Measurements from ENCODE around the gene FGF1.

Gene FGF1

GRCh38 chr5:142587354-142587965 lies 98.4 kb downstream of the FGF1 start:
- H3K4me3 ChIP-seq (ENCODE audit: low read depth, low read length) = no peak overlapping the region

DNA sequence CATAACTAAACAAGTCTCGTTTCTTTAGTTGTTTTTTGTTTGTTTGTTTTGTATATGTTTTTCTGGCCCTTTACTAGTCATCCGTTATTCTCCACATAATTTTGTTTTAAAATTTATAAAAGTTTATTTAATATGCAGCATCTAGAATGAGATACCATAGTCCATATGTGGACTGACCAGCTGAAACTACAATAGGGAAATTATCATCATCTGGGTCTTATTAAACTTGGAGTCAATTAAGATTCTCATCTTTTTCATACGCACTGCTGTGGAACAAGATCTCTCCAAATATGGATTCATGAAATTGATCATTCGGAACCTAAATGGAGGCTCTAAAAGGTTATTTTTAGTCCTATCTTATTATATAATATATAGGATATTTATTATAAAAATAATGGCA lies 99.3 kb downstream of the FGF1 start:
- no peak overlapping the region for H3K4me3 ChIP-seq (ENCODE audit: low read depth, low read length)

DNA sequence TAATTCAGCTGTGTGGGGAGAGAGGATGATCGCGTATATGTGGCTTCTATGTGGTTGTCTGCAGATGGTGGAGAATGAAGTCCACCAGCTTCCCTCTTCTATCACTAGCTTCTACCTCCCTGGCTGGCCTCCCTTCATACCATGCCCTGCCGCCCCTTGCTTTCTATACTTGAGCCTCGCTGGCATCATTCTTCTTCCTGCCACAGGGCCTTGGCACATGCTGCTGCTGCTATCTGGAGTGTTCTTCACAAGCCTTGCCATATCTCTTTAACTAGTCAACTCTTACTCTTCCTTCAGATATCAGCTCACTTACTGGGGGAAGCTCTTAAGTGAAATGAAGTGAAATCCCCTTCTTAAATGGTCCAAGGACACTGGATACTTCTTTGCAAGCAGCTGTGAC lies 100.4 kb downstream of the FGF1 start:
- H3K4me3 ChIP-seq (ENCODE audit: low read depth, low read length) = no peak overlapping the region

DNA sequence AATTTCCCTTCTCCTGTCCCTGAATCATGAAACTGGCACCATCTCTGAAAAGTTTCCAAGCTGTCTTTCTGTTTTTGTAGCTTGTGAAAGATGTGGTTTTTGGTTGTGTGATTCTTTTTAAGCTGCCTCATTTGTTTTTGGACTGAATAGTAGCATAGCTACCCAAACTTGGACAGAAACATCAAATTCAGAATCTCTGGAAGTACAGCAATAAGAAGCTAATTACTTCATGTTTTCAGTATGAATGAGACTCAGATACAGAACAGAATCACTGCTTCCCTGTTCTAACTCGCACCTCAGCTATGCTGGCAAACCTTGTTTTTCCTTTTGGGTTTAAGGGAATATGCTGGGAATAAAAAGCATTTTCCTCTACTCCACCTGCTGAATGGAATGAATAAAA lies 101.0 kb downstream of the FGF1 start:
- no peak overlapping the region for H3K4me3 ChIP-seq (ENCODE audit: low read depth, low read length)

DNA sequence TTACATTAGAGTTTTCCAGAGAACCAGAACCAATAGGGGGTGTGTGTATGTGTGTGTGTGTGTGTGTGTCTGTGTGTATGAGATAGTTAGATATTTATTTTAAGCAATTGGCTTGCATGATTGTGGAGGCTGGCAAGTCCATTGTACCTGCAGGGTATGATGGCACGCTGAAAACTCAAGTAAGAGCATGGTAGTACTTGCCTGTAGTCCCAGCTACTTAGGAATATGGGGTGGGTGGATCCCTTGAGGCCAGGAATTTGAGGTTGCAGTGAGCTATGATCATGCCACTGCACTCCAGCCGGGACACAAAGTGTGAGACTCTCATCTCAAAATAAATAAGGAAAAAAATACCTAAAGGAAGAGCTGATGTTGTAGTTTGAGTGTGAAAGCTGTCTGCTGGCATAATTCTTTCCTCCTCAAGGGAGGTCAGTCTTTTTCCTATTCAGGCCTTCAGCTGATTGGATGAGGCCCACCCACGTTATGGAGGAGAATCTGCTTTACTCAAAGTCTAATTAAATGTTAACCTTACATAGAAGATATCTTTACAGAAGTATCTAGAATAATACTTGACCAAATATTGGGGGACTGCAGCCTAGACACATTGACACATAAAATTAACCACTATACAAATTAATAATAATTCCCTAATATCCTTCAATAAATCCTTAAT lies 107.6 kb downstream of the FGF1 start:
- no peak overlapping the region for H3K4me3 ChIP-seq (ENCODE audit: low read depth, low read length)

DNA sequence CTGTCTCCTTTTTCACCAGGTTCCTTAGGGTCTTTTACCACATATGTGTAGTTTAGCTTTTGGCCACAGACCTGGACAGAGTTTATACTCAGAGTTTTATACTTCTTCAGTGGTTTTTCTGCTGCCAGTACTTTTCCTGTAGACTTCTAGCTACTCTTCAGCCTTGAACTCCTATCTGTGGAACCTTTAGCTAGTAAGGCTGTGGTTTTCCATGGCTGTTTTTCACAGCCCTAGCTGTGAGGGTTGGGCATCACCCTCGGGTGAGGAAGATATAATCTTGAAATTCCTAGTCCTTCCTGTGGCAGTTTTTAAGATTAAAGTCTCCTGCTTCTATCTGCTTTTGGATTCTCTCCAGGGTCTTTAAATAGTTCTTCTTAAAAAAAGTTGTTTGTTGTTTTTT lies 109.1 kb downstream of the FGF1 start:
- H3K4me3 ChIP-seq (ENCODE audit: low read depth, low read length) = no peak overlapping the region

DNA sequence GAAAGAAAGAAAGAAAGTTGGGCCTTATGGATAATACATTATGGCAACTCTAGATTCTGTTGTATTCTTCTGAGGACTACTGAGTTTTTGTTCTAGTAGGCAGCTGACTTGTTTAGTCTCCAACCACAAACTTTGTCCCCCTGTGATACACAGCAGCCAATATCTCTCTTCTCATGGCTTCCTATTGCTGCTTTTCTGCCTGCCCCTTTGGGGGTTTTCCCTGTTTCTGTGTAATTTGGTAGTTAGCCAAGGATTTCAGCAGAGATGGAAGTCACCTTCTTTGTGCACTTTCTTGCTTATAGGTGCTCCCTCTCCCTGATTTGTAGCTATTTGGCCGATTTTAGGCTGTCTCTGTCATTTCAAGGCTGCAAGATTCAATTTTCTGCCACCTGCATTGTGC lies 109.6 kb downstream of the FGF1 start:
- H3K4me3 ChIP-seq (ENCODE audit: low read depth, low read length) = no peak overlapping the region

- H3K4me3 ChIP-seq (ENCODE audit: low read depth, low read length) = no peak overlapping the region
Measured at GRCh38 chr5:142572006-142572405, 113.9 kb downstream of the FGF1 start.

DNA sequence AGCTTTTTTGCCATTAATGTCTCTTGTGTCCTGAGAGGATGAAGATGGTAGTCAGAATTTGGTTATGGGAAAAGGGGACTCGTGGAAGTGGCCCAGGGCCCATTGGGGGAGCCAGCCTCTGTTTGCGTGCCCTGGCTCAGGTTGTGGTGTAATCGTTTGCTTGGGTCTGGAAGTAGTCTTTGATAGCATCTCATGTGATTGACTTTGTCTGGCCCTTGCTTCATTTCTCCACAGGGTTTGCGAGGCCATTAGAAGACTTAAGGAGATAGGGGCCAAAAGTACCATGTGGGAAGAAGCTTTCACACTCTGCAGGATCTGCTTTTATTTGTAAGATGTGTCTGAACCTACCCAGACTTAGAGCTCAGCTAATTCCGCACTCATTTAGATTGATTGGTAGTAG lies 114.5 kb downstream of the FGF1 start:
- H3K4me3 ChIP-seq (ENCODE audit: low read depth, low read length) = no peak overlapping the region

- no peak overlapping the region for H3K4me3 ChIP-seq (ENCODE audit: low read depth, low read length)
Measured at GRCh38 chr5:142569905-142570304, 116.0 kb downstream of the FGF1 start.

GRCh38 chr5:142568996-142569335 lies 116.9 kb downstream of the FGF1 start:
- no peak overlapping the region for H3K4me3 ChIP-seq (ENCODE audit: low read depth, low read length)

GRCh38 chr5:142568283-142568995 lies 117.5 kb downstream of the FGF1 start:
- H3K4me3 ChIP-seq (ENCODE audit: low read depth, low read length) = no peak overlapping the region

DNA sequence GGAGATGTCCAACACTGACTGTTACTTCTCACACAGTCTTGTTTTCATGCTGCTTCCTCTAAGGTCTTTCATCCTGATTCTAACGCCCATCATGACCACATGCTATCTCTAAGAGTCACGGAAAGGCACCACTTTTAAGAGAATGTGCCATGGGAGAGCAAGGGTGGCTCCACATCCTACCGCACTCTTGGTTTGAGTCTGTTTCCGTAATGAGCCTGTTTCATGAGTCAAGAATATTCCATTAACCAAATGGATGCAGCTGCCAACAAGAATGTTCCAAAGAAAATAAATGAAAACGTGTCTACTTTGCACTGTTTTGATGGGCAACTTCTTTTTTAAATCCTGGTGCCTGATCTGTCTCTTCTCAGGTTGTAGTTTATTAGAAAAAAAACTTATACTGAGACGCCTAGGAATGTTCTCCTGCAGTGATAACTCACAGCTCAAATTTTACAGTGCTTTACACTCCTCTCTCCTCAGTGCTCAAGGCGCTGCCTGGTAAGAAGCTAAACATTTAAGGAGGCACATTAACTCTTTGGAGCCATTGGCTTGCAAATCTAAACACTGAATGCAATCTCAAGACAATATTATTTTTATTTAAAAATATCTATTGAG lies 124.3 kb downstream of the FGF1 start:
- H3K4me3 ChIP-seq (ENCODE audit: low read depth, low read length) = no peak overlapping the region

DNA sequence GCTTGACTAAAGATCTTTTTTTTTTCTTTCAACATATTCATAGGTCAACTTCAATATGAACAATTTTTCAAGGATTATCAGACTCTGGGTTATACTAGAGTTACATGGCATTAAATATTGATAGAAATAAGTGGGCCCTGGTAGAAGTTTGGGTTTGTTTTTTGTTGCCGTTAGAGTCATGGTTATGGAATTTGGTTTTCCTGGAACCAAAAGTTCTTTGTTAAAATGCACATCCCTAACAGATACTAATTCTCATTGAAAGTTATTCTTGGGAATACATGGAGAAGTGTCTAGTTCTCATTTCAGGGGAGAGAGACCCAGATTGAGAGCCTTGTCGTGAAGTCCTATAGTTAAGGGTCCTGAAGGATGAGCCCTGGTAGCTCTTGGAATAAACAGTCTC lies 124.9 kb downstream of the FGF1 start:
- H3K4me3 ChIP-seq (ENCODE audit: low read depth, low read length) = no peak overlapping the region

DNA sequence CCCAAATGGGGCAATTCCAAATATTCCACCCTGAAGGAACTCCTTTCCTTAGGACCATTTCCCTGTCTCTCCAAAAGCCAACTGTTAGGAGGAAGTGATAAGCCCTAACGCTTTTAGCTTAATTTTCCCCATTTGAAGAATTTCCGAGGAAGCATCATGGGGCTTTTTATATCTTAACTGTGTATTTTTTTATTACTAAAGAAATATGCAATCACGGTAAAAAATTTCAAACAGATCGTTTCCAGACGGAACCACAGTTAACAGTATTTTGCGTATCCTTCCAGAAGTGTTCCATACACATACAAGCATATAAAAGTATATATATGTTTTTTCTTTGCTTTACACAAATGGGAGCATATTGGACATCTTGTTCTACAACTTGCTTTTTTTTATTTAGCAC lies 133.8 kb downstream of the FGF1 start:
- H3K4me3 ChIP-seq (ENCODE audit: low read depth, low read length) = no peak overlapping the region

DNA sequence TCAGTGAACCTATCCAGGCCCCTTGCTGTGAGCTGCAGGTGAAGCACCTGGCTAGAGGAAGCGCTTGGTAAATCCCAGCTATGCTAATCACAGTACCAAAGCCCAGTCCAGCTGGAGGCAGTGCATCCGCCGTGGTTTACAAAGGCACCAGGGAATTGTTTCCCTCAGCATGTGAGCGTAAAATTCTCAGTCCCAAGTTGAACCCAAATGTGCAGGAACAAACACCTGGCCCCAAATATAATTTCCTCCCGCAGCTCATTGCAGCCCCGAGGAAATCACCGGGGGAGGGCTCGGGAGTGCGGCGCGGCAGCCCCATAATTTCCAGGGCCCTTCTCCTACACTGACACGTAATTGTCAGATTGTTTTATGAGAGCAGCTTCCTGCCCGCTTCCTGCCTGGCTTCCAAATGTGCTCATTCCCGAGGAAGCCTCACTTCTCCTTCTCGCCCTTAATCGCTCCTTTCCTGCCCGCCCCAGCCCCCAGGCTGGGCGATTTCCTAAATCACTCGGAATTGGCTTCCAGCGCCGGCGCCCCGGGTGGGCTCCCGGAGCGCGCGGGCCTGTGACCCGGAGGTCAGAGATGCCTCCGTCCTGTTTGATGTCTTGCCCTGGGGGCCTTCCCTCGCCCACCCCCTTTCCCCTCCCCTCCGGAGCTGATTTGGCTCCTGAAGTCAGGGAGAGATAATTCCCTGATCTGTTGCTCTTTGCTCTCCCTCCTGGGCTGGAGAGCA lies 134.4 kb downstream of the FGF1 start:
- H3K4me3 ChIP-seq (ENCODE audit: low read depth, low read length) = no peak overlapping the region

- no peak overlapping the region for H3K4me3 ChIP-seq (ENCODE audit: low read depth, low read length)
Measured at GRCh38 chr5:142550471-142550870, 135.4 kb downstream of the FGF1 start.

DNA sequence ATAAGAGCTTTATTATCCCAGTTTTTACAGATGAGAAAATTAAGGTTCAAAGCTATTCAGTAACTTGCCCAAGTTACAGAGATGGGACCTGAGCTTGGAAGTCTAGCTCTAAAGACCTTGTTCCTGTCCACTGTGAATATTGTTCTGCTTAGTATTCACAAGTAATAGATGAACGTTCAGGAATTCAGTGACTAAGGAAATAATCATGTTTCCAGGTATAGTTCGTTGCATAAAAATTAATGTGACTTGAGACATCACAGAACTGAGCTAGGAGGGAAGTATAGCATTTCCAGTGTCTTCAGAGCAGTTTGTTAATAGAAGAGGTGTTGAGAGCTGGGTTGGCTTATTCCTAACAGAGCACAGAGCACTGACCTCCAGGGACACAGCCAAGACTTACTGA lies 136.1 kb downstream of the FGF1 start:
- H3K4me3 ChIP-seq (ENCODE audit: low read depth, low read length) = no peak overlapping the region

DNA sequence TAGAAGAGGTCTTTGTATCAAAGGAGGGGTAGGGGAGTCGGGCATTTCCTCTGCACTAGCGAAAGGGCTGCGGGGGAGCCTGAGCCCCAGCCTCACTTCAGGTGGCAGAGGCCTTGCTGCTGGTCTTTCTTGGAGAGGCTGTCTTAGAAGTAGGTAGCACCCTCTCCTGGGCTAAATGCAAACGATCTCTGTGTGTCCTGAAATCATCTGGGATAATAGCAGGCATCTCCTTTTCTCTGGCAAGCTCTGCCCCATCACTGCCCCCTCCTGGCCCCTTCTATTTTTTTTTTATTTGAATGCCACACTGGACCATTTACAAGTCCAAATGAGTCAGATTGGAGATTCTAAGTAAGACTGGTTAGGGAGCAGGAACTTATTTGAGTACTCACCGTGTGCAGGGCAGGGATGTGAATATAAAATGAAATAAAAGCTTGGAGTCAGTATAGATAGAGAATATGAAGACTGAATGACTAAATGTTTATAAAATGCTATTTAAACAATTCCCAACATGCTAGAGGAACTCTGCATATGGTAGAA lies 137.1 kb downstream of the FGF1 start:
- no peak overlapping the region for H3K4me3 ChIP-seq (ENCODE audit: low read depth, low read length)

- H3K4me3 ChIP-seq (ENCODE audit: low read depth, low read length) = no peak overlapping the region
Measured at GRCh38 chr5:142547445-142548380, 138.2 kb downstream of the FGF1 start.

Data from iPS-11a (cell line).